Activated T-cell treated with anti-CD3 and anti-CD28 coated beads, Interleukin-2, amount 50 U/mL, for 24 hours (primary cell): ENCODE measurements around the gene MEX3A.

Experiments
- DNase-seq: peaks from one replicate; pipeline ENCODE4 v3.0.0-alpha.2; 2020
- H3K27ac Mint-ChIP-seq: 2 replicates; pipeline ENCODE4 v1.8.0; 2020; ENCODE audit warnings: mild to moderate bottlenecking, mixed read lengths
- H3K27me3 Mint-ChIP-seq: 2 replicates; pipeline ENCODE4 v1.8.0; 2020; ENCODE audit warnings: mixed read lengths
- H3K36me3 Mint-ChIP-seq: 2 replicates; pipeline ENCODE4 v1.8.0; 2020; ENCODE audit warnings: low read depth, mixed read lengths
- H3K4me1 Mint-ChIP-seq: 2 replicates; pipeline ENCODE4 v1.8.0; 2020; ENCODE audit warnings: low read depth, mixed read lengths
- H3K4me3 Mint-ChIP-seq: 2 replicates; pipeline ENCODE4 v1.8.0; 2020; ENCODE audit warnings: mild to moderate bottlenecking, moderate library complexity, mixed read lengths
- H3K9me3 Mint-ChIP-seq: 2 replicates; pipeline ENCODE4 v1.8.0; 2020; ENCODE audit warnings: mixed read lengths

Gene MEX3A

DNA sequence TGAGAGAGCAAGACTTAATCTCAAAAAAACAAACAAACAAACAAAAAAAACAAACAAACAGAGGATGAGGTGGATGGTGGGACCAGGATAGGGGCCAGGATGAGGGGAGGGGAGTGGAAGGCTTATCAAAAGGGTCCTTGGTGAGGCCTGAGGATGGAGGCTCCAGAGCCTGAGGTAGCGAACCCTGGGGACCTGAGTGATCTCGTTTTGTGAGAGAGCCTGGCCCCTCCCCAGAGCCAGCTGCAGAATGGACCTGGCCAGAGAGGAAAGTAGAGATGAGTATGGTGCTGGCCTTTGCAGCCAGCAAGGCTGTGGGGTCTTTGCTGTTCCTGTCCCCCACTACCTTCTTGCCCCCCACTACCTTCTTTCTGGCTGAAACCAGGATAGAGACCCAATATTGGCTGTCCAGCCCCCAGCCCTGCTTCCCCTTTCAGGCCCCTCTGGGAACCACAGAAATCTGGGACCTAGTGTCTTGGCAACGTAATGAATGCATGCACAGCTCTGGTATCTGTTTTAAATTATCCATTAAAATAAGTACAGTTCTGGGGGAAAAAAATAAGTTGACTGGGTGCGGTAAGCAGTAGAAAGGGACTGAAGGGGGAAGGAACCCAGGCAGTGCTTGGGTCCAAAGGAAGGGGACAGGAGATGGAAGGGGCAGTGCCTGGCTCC is 31.2 kb upstream of the MEX3A start:
- H3K4me3 Mint-ChIP-seq = peak overlapping the region; percentile 93
- no peaks in the 10 kb centered on the region for H3K9me3 Mint-ChIP-seq
- DNase-seq = no peak
- peak overlapping the region; percentile 92 for H3K27ac Mint-ChIP-seq
- peaks cover 48% of the 10 kb centered on the region for H3K4me1 Mint-ChIP-seq
- peaks cover 9% of the 10 kb centered on the region for H3K27me3 Mint-ChIP-seq
- peaks cover 33% of the 10 kb centered on the region for H3K36me3 Mint-ChIP-seq

DNA sequence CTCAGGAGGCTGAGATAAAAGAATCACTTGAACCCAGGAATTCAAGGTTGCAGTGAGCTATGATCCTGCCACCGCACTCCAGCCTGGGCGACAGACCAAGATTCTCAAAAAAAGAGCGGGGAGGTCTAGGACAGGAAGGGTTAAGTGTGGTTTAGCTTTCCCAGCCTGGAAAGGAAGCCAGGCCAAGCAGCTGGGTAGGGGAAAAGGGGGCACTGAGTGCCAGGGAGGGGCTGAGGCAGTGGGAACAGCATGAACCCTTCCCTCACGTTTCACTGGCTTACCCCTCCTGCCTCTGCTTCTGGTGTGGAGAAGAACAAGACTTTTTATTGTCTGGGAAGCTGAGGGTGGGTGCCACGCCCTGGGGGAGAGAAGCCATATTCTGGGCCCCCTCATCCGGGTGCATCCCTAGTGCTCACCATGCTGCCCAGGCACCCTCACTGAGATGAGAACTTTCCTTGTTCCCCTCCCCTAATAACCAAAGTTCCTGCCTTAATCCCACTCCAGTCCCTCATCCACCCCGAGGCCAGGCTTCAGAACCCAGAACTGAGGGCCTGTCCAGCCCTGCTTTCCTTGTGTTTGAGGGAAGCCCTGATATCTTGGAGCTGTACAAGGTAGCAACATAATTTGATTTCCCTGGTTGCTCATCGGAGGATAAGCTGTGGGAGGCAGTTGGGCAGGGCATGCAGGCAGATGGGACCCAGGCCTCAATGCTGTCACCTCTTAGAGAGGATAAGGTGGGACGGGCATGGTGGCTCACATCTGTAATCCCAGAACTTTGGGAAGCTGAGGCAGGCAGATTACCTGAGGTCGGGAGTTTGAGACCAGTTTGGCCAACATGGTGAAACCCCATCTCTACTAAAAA is 30.2 kb upstream of the MEX3A start:
- Mint-ChIP-seq H3K36me3 (peaks cover 26% of the 10 kb centered on the region), H3K4me3 (no peak overlapping the region), H3K27ac (peak overlapping the region; percentile 14), H3K27me3 (peaks cover 7% of the 10 kb centered on the region), H3K4me1 (peaks cover 50% of the 10 kb centered on the region), H3K9me3 (no peaks in the 10 kb centered on the region)
- no peak for DNase-seq

DNA sequence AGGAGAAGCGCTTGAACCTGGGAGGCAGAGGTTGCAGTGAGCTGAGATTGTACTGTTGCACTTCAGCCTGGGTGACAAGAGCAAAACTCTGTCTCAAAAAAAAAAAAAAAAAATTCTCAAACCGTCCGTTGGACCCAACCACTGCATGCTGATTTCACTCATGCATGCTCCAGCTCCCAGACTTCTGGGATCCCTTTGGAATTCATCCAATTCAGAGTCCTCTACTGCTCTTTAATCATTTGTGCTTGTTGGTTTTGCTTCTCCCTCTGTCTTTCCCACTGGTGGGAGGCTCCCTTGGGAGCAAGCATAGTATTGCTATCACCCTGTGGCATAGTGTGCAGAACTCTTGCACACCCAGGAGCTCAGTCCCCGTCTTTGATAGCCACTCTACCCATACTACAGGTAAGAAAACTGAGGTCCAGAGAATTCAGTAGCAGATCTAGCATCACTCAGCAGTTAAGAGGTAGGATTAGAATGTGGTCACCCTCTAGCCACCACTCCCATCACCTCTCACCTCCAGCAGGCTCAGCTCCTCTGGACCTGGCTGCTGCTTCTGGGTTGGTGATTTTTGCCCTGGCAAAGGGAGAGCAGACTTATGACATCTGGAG is 29.2 kb upstream of the MEX3A start:
- no peak overlapping the region for H3K4me3 Mint-ChIP-seq
- peaks cover 19% of the 10 kb centered on the region for H3K36me3 Mint-ChIP-seq

DNA sequence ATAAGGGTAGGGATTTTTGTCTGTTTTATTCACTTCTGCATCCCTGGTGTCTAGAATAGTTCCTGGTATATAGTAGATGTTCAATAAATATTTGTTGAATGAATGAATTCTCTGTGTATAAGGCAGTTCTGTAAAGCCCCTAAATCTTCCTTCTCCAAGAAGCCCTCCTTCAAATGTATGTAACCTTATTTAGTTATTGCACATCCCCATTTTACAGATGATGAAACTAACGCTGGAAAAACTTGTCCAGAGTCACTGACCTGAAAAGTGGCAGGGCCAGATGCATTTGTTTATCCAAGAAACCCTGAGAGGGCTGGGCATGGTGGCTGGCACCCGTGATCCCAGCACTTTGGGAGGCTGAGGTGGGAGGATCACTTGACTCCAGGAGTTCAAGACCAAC is 28.0 kb upstream of the MEX3A start:
- Mint-ChIP-seq H3K9me3 (no peaks in the 10 kb centered on the region), H3K4me3 (no peak overlapping the region), H3K4me1 (peaks cover 62% of the 10 kb centered on the region), H3K36me3 (peaks cover 8% of the 10 kb centered on the region), H3K27me3 (peaks cover 4% of the 10 kb centered on the region), H3K27ac (no peak overlapping the region)
- DNase-seq = no peak

More for the DNA sequence above, 29.2 kb upstream of the MEX3A start:
- H3K9me3 Mint-ChIP-seq = no peaks in the 10 kb centered on the region
- H3K4me1 Mint-ChIP-seq = peaks cover 58% of the 10 kb centered on the region
- H3K27ac Mint-ChIP-seq = no peak overlapping the region
- DNase-seq = no peak
- H3K27me3 Mint-ChIP-seq = peaks cover 7% of the 10 kb centered on the region

DNA sequence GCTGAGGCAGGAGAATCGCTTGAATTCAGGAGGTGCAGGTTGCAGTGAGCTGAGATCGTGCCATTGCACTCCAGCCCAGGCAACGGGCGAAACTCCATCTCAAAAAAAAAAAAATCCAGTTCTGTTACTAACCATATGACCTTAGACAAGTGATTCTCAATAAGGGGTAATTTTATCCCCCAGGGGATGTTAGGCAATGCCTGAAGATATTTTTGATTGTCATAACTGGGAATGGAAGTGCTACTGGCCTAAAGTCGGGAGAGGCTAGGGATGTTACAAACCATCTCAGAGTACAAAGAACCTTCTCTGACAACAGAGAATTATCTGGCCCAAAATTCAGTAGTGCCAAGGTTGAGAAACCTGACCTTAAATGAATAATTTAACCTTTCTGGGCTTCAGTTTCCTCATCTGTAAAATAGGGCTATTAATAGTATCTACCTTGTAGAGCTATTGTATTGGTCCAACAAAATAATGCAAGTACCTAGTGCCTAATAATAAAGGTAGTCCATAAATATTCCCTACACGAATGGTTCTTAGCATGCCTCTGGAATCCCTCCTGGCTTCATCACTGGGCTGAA is 26.5 kb upstream of the MEX3A start:
- H3K36me3 Mint-ChIP-seq = no peaks in the 10 kb centered on the region
- H3K4me3 Mint-ChIP-seq = no peak overlapping the region
- no peak for DNase-seq
- H3K27me3 Mint-ChIP-seq = no peaks in the 10 kb centered on the region
- H3K27ac Mint-ChIP-seq = no peak overlapping the region
- H3K9me3 Mint-ChIP-seq = no peaks in the 10 kb centered on the region
- peaks cover 64% of the 10 kb centered on the region for H3K4me1 Mint-ChIP-seq

DNA sequence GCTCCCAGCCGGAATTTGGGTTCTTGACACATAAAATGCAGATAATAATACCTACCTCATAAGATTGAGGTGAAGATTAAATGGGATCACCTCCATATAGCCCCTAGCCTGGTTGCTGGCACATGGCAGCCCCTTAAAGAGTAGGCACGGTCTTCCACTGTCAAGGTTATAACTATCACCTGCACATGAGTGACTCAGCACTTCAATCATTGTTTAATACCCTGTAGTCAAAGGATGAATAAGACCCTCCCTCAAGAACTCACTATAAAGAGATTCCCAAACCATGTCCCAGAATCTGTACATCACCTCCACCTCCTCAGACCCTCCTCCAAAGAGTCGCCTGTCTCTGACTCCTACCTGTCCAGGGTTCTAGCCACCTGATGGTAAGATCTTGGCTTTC is 25.8 kb upstream of the MEX3A start:
- Mint-ChIP-seq H3K27me3 (no peaks in the 10 kb centered on the region), H3K4me3 (peak overlapping the region; percentile 79), H3K4me1 (peaks cover 64% of the 10 kb centered on the region), H3K36me3 (no peaks in the 10 kb centered on the region), H3K9me3 (no peaks in the 10 kb centered on the region), H3K27ac (no peak overlapping the region)
- DNase-seq = no peak

DNA sequence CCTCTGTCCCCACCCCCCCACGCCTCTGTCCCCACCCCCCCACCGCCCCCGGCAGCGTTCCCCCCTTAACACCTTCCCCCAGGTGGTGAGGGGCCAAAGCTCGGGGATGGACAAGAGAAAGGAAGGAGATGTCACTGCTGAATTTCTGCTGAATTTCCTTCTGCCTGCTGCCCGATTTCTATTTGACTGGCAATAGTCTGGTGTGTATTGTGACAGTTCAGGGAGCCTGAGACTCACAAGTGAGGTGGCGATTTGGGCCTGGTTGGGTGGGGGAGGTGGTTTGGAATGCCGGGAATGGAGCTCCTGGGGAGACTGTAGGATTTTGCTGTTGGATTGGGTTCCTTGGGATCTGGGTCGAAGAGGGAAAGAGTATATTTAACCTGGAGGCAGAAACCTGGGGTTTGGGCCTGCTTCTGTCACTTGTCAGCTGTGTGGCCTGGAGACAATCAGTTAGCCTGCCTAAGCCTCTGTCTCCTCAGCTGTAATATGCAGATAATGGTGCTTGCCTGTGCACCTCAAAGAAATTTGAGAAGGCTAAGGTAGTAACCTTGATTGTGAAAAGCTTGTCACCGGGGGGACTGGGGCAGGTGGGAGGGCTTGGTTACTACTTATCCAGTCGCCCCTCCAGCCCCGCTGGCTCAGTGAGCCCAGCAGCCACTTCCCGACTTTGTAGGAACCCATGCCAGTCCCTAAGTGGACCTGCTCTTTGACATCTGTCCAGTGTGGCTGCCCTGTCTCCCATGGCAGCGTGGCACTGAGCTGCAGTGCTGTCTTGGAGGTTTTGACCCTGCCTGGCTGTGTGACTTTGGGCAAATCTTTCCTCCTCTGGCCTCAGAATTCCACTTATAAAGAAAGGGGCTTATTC is 24.6 kb upstream of the MEX3A start:
- no peaks in the 10 kb centered on the region for H3K9me3 Mint-ChIP-seq
- no peak for DNase-seq
- peaks cover 67% of the 10 kb centered on the region for H3K4me1 Mint-ChIP-seq
- peak overlapping the region; percentile 79 for H3K4me3 Mint-ChIP-seq
- no peaks in the 10 kb centered on the region for H3K27me3 Mint-ChIP-seq
- H3K27ac Mint-ChIP-seq = peak overlapping the region; percentile 95
- H3K36me3 Mint-ChIP-seq = no peaks in the 10 kb centered on the region

DNA sequence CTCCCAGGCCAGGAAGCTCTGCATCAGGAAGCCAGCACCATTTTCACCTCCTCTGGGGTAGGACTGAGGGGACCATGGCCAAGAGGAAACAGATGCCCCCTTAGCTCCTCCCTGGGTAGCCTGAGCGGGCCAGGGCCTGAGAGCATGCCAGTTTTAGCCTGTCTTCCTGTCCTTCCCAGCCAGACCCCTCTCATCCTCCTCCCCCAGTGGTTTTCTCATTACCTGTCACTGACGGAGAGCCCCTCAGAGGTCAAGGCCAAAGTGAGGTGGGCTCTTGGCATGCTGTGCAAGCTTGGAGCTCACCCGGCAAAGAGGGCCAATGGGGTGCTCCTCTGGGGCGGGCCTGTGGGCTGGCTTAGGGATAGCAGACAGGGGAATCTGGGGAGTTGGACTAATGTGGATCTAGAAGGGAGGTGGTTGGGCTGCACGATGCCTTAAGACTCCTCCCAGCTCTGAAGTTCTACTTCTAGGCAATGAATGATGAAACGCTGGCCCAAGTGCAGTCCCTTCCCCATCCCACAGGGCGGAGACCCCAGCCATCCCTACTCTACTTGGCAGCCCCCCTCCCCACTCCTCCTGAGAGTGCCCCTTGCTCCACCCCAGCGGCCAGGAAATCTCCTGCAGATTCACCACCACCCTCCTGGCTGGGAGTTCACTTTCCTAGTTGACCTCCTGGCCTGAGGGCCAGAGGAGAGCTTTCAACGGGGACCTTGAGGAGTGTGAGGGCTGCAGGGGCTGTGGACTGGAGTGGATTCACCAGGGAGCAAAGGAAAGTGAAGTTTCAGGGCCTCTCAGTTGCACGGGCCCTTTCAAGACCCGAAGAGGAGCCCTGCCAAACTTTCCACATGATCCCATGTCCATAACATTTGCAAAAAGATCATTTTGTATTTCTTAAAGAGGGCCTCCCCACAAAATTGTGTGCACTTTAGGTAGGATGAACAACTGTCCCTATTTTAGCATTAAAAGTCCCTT is 22.9 kb upstream of the MEX3A start:
- H3K4me1 Mint-ChIP-seq = peaks cover 80% of the 10 kb centered on the region
- peaks cover 2% of the 10 kb centered on the region for H3K27me3 Mint-ChIP-seq
- H3K4me3 Mint-ChIP-seq = peak overlapping the region; percentile 79
- H3K36me3 Mint-ChIP-seq = no peaks in the 10 kb centered on the region
- DNase-seq = no peak
- peak overlapping the region; percentile 95 for H3K27ac Mint-ChIP-seq
- H3K9me3 Mint-ChIP-seq = no peaks in the 10 kb centered on the region

DNA sequence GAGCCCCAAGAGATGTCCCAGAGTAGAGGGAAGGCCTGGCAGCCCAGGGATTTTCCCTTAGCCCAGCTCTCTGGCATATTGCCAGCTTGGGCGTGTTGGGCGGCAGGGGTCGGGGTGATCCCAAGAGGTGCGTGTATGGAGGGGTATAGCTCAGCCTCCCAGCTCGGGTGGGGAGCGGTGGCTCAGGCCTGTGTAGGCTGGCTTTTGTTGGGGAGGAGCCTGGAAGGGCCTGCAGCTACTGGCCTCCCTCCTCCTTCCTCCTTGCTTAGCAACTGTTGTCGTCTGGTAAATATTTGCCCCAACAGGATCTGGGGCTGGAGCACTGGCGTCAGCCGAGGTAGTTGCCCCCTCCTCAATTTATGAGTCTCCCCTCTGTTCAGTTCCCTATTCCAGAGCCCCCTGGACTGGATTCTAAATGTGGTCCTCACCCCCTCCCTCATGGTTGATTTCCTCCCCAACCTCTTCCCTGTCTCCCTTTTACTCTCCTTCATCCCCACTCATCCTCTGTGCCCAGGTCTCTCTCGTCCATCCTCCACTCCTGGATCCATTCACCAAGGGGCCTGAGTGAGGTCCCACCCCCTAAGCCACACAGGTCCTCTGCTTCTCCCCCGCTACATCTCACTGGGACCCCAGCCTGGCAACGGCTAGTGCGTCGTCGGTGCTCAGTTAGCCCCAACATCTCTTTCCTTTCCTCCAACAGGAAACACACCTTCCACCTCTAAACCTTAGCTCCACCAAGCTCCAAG is 22.0 kb upstream of the MEX3A start:
- H3K4me1 Mint-ChIP-seq = peaks cover 83% of the 10 kb centered on the region

DNA sequence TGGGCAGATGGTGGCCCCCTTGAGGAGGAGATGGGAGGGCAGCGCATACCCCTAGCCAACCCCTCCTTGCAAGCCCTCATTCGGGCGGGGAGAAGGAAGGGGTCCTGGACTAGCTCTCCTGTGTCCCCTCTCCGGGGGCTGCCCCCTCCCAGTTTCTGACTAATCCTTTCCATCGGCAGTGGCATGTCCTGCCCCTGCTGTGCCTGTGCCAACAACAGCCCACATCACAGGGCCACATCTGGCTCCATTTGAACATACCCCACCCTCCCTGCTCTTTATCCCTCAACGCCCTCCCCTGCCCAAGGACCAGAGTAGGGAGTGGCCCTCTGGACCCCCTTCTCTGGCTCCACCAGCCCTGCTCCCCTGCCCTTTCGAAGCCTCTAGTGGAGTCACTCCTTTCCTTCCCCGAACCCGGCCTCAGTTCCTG is 21.3 kb upstream of the MEX3A start:
- Mint-ChIP-seq H3K36me3 (no peaks in the 10 kb centered on the region), H3K4me3 (peak overlapping the region; percentile 35), H3K4me1 (peaks cover 83% of the 10 kb centered on the region), H3K27ac (peak overlapping the region; percentile 83), H3K27me3 (peaks cover 2% of the 10 kb centered on the region), H3K9me3 (no peaks in the 10 kb centered on the region)
- DNase-seq = no peak

More for the DNA sequence above, 22.0 kb upstream of the MEX3A start:
- Mint-ChIP-seq H3K4me3 (peak overlapping the region; percentile 35), H3K36me3 (no peaks in the 10 kb centered on the region), H3K27me3 (peaks cover 2% of the 10 kb centered on the region), H3K27ac (peak overlapping the region; percentile 95), H3K9me3 (no peaks in the 10 kb centered on the region)
- DNase-seq = peak; percentile 58

DNA sequence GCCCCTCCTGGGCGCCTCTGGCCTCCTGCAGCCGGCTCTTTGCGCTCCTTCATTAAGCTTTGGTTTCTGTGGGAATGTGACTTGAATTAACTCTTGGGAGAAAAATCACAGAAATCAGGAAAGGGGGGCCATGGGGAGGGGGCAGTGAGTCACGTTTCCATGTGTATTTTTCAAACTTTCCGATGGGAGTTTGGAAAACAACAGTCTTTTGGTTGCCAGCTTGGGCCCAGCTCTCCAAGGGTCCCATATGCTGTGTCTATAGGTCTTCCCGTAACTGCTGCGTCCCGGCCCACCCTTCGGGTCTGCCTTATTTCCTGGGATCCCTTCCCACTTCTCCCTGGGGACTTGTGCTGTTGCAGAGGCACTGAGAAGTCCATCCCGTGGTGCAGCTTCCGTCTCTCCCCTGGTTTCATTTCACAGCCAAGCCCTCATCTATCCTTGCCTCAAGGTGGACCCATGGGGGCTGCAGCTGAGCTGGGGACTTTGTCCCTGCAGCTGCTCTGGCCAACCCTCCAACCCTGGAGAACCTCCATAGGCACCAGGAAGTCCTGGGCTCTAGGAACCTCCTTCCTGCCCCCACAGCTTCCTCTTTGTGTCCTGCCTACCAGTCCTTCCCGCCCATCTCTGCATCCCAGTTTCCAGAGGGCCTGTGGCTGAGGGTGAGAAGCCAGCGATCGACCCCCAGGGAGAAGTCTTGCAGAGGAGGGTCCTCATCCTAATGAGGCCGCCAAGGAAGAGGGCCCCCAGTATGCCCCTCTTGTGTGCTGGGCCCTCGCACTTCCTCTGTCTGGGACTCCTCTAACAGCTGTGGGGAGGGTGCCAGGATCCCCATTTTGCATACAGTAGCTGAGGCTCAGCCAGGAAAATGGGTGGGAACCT is 20.6 kb upstream of the MEX3A start:
- DNase-seq = no peak
- Mint-ChIP-seq H3K27ac (peak overlapping the region; percentile 83), H3K36me3 (no peaks in the 10 kb centered on the region), H3K27me3 (peaks cover 2% of the 10 kb centered on the region), H3K9me3 (no peaks in the 10 kb centered on the region), H3K4me1 (peaks cover 84% of the 10 kb centered on the region), H3K4me3 (no peak overlapping the region)

DNA sequence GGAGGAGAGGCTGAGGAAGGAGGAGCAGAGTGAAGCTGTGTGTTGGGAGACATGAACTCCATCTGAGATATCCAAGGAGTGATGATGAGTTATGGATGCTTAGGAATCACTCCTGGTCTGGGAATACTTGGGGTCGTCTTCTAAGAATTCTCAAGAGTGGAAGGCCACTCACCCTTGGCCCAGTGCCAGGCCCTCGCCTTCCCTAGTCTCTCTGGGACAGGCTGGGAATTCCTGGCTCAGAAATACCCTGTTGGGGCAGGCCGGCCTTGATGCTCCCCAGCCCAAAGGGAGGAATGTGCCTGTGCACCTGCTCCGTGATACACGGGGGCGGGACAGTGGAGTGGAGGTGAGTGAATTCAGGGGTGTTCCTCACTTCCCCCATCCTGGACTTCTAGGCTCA is 19.6 kb upstream of the MEX3A start:
- Mint-ChIP-seq H3K27me3 (peaks cover 2% of the 10 kb centered on the region), H3K4me1 (peaks cover 85% of the 10 kb centered on the region), H3K9me3 (no peaks in the 10 kb centered on the region), H3K27ac (no peak overlapping the region), H3K4me3 (no peak overlapping the region), H3K36me3 (no peaks in the 10 kb centered on the region)
- no peak for DNase-seq
